HG03103 (cell line): ENCODE results near the gene CYGB.

Source experiments
- ATAC-seq: cut with Tn5 transposase; IDR thresholded peaks from one replicate; pipeline ENCODE4 v1.9.1; 2021; ENCODE audit warnings: low read depth; ENCODE audit not compliant: unreplicated experiment

Gene CYGB

DNA sequence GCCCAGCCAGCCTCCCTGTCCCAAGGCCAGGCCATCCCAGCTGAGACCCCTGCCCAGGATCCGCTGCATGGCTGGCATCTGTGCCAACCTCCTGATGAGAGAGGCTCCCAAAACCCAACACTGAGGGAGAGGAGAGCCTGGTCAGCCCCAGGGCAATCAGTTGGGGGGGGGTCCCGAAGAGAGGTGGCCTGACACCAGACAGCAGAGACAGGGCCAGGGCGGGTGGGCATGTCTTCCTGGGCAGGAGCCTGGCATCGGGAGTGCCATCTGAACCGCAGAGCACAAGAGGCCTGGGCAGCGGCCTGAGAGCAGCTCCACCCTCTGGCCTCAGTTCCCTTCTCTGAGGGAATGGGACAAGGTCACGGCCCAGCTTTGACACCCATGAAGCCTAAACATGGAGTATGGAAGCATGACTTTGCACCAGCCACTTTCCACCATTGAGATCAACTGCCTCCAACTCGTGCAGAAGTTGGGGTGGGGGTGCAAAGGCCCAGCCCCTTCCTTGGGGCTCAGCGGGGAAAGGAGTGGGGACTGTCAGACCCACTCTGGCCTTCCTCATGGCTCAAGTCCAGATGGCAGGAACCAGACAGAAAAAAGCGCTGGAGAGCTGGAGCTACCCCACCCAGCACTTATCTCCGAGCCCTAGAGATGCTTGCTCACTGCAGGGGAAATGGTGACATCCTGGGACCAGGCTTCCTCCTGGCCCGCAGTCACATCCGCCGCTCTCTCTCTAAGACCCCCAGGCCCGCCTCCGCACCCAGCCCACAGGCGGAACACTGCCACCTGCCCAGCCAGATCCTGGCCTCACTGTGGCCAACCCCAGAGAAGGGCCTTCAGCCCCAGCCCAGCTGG is 46.0 kb downstream of the CYGB start:
- no peak for ATAC-seq

- ATAC-seq: no peak
Observed at GRCh38 chr17:76490112-76490710, 47.3 kb downstream of the CYGB start.

DNA sequence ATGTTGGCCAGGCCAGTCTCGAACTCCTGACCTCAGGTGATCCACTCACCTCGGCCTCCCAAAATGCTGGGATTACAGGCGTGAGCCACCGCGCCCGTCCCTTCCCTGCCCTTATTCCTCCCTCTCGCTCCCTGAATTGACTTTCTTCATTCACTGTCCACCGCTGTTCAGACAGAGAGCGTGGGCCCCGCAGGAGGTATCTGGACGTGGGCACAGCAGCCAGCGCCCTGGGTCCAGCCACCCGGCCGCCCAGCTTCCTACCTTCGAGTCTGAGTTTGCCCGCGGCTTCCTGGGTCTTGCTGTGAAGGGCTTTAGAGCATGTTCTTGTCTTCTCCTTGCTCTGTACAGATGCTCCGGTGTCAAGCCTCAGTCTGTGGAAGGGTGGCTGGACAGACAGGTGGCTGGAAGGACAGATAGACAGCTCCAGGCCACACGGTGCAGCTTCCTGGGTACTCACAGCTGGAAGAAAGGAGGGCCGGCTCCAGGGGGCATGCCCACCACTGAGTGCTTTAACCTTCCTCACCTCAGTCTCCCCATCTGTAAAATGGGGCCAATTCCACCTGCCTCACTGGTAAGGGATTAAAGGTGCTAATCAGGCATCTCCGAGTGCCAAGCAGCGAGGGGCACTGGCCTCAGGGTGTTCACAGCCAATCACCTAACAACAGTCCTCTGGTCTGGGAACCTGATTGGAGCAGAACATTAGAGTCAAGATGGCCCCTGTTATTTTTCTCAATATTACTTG is 49.9 kb downstream of the CYGB start:
- ATAC-seq: no peak

- no peak for ATAC-seq
Observed at GRCh38 chr17:76485569-76485968, 51.9 kb downstream of the CYGB start.

- ATAC-seq: no peak
Observed at GRCh38 chr17:76484228-76484725, 53.2 kb downstream of the CYGB start.

- ATAC-seq: peak; percentile 62
Observed at GRCh38 chr17:76481071-76481655, 56.3 kb downstream of the CYGB start.

- ATAC-seq: no peak
Observed at GRCh38 chr17:76480632-76481031, 56.9 kb downstream of the CYGB start.

- ATAC-seq: no peak
Observed at GRCh38 chr17:76479515-76480060, 57.9 kb downstream of the CYGB start.

DNA sequence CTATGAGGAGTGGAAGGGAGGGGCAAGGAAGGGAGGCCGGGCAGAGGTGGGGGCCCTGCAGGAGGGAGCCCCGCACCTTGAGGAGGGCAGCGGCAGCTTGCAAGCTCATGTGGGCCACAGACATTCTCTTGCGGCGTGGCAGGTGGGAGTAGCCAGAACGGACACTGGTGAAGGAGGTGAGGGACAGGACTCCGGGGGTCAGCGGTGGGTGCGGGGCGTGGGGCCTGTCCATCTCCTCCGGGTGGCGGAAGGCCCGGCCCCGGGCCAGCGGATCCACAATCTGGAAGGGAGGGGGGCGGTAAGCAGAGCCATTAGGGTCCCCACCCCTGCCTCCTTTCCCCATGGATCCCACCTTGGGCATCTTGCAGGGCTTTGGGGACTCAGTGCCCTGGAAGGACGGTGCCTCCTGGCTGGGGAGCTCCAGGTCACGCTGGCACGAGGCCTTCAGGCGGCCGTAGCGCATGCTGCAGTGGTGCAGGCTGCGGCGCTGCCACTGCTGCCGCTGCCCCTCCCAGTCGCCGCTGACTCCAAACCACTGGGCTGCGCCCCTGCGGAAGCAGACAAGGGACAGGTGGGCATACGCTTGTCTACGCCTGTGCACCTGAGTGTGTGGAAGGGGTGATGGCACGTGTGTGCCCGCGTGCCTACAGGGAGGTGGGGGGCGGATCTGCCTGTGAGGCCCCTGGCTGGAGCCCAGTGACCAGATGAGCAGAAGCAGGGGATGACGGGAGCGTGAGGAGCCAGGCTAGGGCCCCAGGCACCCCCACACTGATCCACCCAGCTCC is 58.6 kb downstream of the CYGB start:
- ATAC-seq: no peak

DNA sequence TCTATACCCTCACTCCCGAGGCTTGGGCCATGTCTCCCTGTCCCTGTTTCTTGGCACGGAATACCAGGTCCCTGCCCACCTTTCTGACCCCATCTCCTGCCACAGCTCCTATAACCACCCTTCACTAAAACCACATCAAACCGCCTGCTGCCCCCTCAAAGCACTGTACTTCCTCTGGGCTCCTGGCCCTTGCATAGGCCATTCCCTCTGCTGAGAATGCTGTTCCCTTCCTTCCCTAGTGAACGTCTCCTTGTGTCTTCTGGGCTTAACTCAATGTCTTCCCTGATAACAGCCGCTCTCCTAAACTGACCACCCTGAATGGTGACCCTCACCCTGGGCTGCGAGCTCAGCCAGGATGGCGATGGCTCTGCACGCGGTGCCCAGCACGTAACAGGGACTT is 59.4 kb downstream of the CYGB start:
- ATAC-seq: no peak

GRCh38 chr17:76477576-76477975 is 59.9 kb downstream of the CYGB start:
- no peak for ATAC-seq
